HepG2 (cell line): Measurements from ENCODE around the gene AP4E1. TPM values are rescaled to one million over a fixed set of nuclear protein-coding genes. Genes with fewer than 3 reads are reported as not detected.

ENCODE experiments used
- ATM ChIP-seq: fragments of 450-650 bp; IDR thresholded peaks from 2 replicates; pipeline ENCODE4 v1.7.1; 2017; ENCODE audit warnings: mild to moderate bottlenecking, borderline replicate concordance
- BCL6 ChIP-seq: IDR thresholded peaks from 2 replicates; pipeline ENCODE4 v1.6.1; 2016; ENCODE audit warnings: missing genetic modification reagents, missing compliant biosample characterization
- ESRRA ChIP-seq: sonication (generic); formaldehyde crosslinking; IDR thresholded peaks from 2 replicates; pipeline ENCODE4 v1.5.1; 2020; ENCODE audit warnings: mild to moderate bottlenecking, low read depth, missing genetic modification reagents
- FLYWCH1 ChIP-seq: sonication (generic); formaldehyde crosslinking; IDR thresholded peaks from 2 replicates; pipeline ENCODE4 v1.8.1; 2023; ENCODE audit warnings: mild to moderate bottlenecking, missing genetic modification reagents
- FOXO4 ChIP-seq: sonication (generic); formaldehyde crosslinking; conservative IDR thresholded peaks from 2 replicates; pipeline ENCODE4 v1.8.1; 2023; ENCODE audit warnings: missing genetic modification reagents
- IRF1 ChIP-seq: sonication (generic); formaldehyde crosslinking; IDR thresholded peaks from 2 replicates; pipeline ENCODE4 v1.4.0; 2020; ENCODE audit warnings: low read depth, mild to moderate bottlenecking, missing genetic modification reagents
- MED8 ChIP-seq: sonication (generic); formaldehyde crosslinking; IDR thresholded peaks from 2 replicates; pipeline ENCODE4 v1.8.1; 2023; ENCODE audit warnings: mild to moderate bottlenecking, missing genetic modification reagents; ENCODE audit not compliant: insufficient replicate concordance
- NFE2L2 ChIP-seq: fragments of 150-350 bp; IDR thresholded peaks from 2 replicates; pipeline ENCODE4 v1.6.1; 2014; ENCODE audit warnings: low read length
- PITX1 ChIP-seq: sonication (generic); formaldehyde crosslinking; IDR thresholded peaks from 2 replicates; pipeline ENCODE4 v1.5.1; 2020; ENCODE audit warnings: mild to moderate bottlenecking, missing genetic modification reagents
- RARA ChIP-seq: IDR thresholded peaks from 2 replicates; pipeline ENCODE4 v1.6.1; 2016; ENCODE audit warnings: missing genetic modification reagents, missing compliant biosample characterization
- SIX1 ChIP-seq: sonication (generic); formaldehyde crosslinking; IDR thresholded peaks from 2 replicates; pipeline ENCODE4 v1.4.0; 2020; ENCODE audit warnings: missing genetic modification reagents, borderline replicate concordance
- STAT6 ChIP-seq: sonication (generic); formaldehyde crosslinking; IDR thresholded peaks from 2 replicates; pipeline ENCODE4 v1.4.0; 2020; ENCODE audit warnings: missing genetic modification reagents, mild to moderate bottlenecking, borderline replicate concordance
- TGIF2 ChIP-seq: IDR thresholded peaks from 2 replicates; pipeline ENCODE4 v1.6.1; 2016; ENCODE audit warnings: control low read depth, missing compliant biosample characterization
- ZBTB2 ChIP-seq: sonication (generic); formaldehyde crosslinking; IDR thresholded peaks from 2 replicates; pipeline ENCODE4 v1.8.0; 2022; ENCODE audit warnings: low read depth, missing genetic modification reagents
- ZBTB26 ChIP-seq: IDR thresholded peaks from 2 replicates; pipeline ENCODE4 v1.6.1; 2016; ENCODE audit warnings: missing compliant biosample characterization, missing genetic modification reagents, borderline replicate concordance
- ZBTB8A ChIP-seq: sonication (generic); formaldehyde crosslinking; IDR thresholded peaks from 2 replicates; pipeline ENCODE4 v1.4.0; 2020; ENCODE audit warnings: mild to moderate bottlenecking, low read depth, missing genetic modification reagents, borderline replicate concordance
- ZNF350 ChIP-seq: sonication (generic); formaldehyde crosslinking; IDR thresholded peaks from 2 replicates; pipeline ENCODE4 v1.4.0; 2020; ENCODE audit warnings: mild to moderate bottlenecking, low read depth, missing genetic modification reagents, borderline replicate concordance
- ZNF414 ChIP-seq: sonication (generic); formaldehyde crosslinking; IDR thresholded peaks from 2 replicates; pipeline ENCODE4 v1.5.0; 2020; ENCODE audit warnings: missing genetic modification reagents
- ZNF501 ChIP-seq: sonication (generic); formaldehyde crosslinking; IDR thresholded peaks from 2 replicates; pipeline ENCODE4 v1.5.1; 2020; ENCODE audit warnings: mild to moderate bottlenecking, moderate library complexity, missing genetic modification reagents
- ZNF788 ChIP-seq: sonication (generic); formaldehyde crosslinking; IDR thresholded peaks from 2 replicates; pipeline ENCODE4 v1.5.0; 2020; ENCODE audit warnings: mild to moderate bottlenecking, missing genetic modification reagents, borderline replicate concordance
- polyA plus RNA-seq, 8 experiments: library from polyadenylated mRNA; depleted of rRNA in 3 of 8; stranded (reverse) in 7 of 8; unstranded in 1 of 8; fragments of >200 nt; fragmentation: Illumina TruSeq in 4 of 8; extraction: Trizol in 4 of 8; gene quantifications; 2 replicates each; pipeline versions ENCODE4 v1.2.1 to v1.2.3, GENCODE V29; 2011 to 2016; ENCODE audit warnings: low read depth in 4 of 8, missing spikeins in 1 of 8, mixed read lengths in 1 of 8; ENCODE audit not compliant: insufficient read depth in 1 of 8
- total RNA-seq, 5 experiments: library from RNA; depleted of rRNA; stranded (reverse); fragments of >200 nt; fragmentation: Illumina TruSeq; extraction: Trizol; gene quantifications; 2 replicates each; pipeline ENCODE4 v1.2.3, GENCODE V29; 2016; ENCODE audit warnings: low read depth in 1 of 5

AP4E1 gene
- total and polyA plus RNA-seq, 2 of the 13 experiments (the other 11 are each of a cell fraction or from before 2014, with no cell fraction given): 2.2 to 7.8 TPM

GRCh38 chr15:50908209-50909009 lies at the start of gene AP4E1 (continued):
- no peak for TF ChIP-seq RARA
- TF ChIP-seq ATM: no peak
- TF ChIP-seq IRF1 (CRISPR knock-in tag): no peak
- no peak for TF ChIP-seq NFE2L2
- TF ChIP-seq MED8 (CRISPR knock-in tag): no peak
- peak; percentile 73 for TF ChIP-seq ZNF501 (CRISPR knock-in tag)
- peak; percentile 26; the same call in 1 of the 2 replicates for TF ChIP-seq ZNF414
- 0 out of 2 replicates have a peak, but pooled peaks have one; percentile 22 for TF ChIP-seq BCL6
- no peak; the same call in 1 of the 2 replicates for TF ChIP-seq STAT6 (CRISPR knock-in tag)
- peak; percentile 74; the same call in 1 of the 2 replicates for TF ChIP-seq FLYWCH1 (CRISPR knock-in tag)
- no peak for TF ChIP-seq SIX1
- TF ChIP-seq PITX1 (CRISPR knock-in tag): peak; percentile 55
- no peak; the same call in 1 of the 2 replicates for TF ChIP-seq ZNF788 (CRISPR knock-in tag)
- no peak; the same call in 1 of the 2 replicates for TF ChIP-seq ESRRA
- no peak for TF ChIP-seq ZBTB26 (CRISPR knock-in tag)
- TF ChIP-seq ZBTB8A: no peak
- no peak; the same call in 1 of the 2 replicates for TF ChIP-seq ZNF350 (CRISPR knock-in tag)
- TF ChIP-seq TGIF2 (CRISPR knock-in tag): peak; percentile 30; the same call in 1 of the 2 replicates
- no peak for TF ChIP-seq FOXO4
- 0 out of 2 replicates have a peak, but pooled peaks have one; percentile 69 for TF ChIP-seq ZBTB2 (CRISPR knock-in tag)
